ENCODE results near the gene RNF13. TPM values are rescaled to one million over a fixed set of nuclear protein-coding genes. Genes with fewer than 3 reads are reported as not detected.

RNF13 gene
- total and polyA plus RNA-seq, 2 donors (not counting 1 experiment from before 2014, with no cell fraction given), result 57.4 to 81.7 TPM

DNA sequence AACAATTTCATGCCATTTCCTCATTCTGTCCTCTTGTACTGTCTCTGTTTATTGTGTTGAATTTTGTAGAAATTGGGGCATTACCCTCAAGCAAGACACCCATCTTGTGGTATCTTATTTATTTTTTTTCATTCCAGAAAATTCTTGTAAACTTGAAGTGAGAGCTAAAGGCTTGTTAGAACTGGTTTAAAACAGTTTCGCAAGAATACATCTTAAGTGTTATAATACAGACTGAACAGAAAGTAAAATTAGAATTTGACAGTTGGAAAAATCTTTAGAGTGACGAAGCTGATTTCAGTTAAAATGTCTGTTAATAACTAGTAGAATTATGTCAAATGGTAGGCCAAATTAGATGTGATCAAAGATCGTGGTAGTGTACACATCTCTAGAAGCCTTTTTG is 26.9 kb downstream of the RNF13 start:
- no peak for TF ChIP-seq CTCF (conservative IDR thresholded peaks at IDR 0.05 in 1 of 2, IDR thresholded peaks at IDR 0.05 in 1 of 2; ENCODE audit: low read depth in 1 of 2, low read length in 2 of 2)
- TF ChIP-seq EZH2 (IDR thresholded peaks at IDR 0.05; ENCODE audit: low read length, missing control alignments), result no peak
- Histone ChIP-seq H3K79me2 (ENCODE audit: control insufficient read depth, insufficient read depth, low read length) (no peaks in the 10 kb centered on the region), H3K4me2 (ENCODE audit: extremely low read depth, insufficient read depth, low read length) (no peak overlapping the region), H3K9me3 (ENCODE audit: control insufficient read depth, insufficient read depth, low read depth, low read length) (no peaks in the 10 kb centered on the region), H3K27ac (ENCODE audit: insufficient read depth, low read length) (no peak overlapping the region), H3K9ac (ENCODE audit: insufficient read depth, low read length) (no peak overlapping the region), H3K4me3 (replicated peaks in 1 of 4; ENCODE audit: control extremely low read depth in 1 of 4, insufficient read depth in 1 of 4, low read depth in 3 of 4, low read length in 4 of 4) (no peak overlapping the region), H3K36me3 (ENCODE audit: control insufficient read depth, insufficient read depth, low read length) (no peaks in the 10 kb centered on the region), H2AFZ (ENCODE audit: low read length) (no peak overlapping the region), H3K27me3 (ENCODE audit: control insufficient read depth, insufficient read depth, low read length) (no peaks in the 10 kb centered on the region), H4K20me1 (ENCODE audit: control insufficient read depth, extremely low read depth, insufficient read depth, low read length) (no peaks in the 10 kb centered on the region), H3K4me1 (ENCODE audit: control insufficient read depth, extremely low read depth, insufficient read depth, low read length) (no peaks in the 10 kb centered on the region)
- no peak for DNase-seq (ENCODE audit: low read depth in 2 of 2)

DNA sequence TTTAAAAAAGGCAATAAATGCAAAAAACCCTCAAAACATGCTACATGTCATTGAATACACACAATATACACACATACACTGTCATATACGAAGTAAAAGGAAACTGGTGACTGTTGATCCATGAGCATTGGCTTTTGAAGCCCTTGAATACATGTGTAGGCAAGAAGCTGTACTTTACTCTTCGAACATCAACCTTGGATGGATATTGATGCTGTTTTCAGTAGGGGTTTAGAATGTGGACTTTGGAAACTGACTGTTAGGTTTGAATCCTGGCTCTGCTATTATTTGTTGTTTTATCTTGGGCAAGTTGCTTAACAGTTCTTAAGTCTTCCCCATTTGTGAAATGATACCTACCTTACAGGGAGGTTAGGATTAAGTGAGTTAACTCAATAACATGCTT is 30.5 kb downstream of the RNF13 start:
- Histone ChIP-seq H3K9ac (ENCODE audit: insufficient read depth, low read length) (no peak overlapping the region), H3K4me1 (ENCODE audit: control insufficient read depth, extremely low read depth, insufficient read depth, low read length) (no peaks in the 10 kb centered on the region), H3K36me3 (ENCODE audit: control insufficient read depth, insufficient read depth, low read length) (no peaks in the 10 kb centered on the region), H3K27ac (ENCODE audit: insufficient read depth, low read length) (no peak overlapping the region), H3K79me2 (ENCODE audit: control insufficient read depth, insufficient read depth, low read length) (no peaks in the 10 kb centered on the region), H3K27me3 (ENCODE audit: control insufficient read depth, insufficient read depth, low read length) (no peaks in the 10 kb centered on the region), H4K20me1 (ENCODE audit: control insufficient read depth, extremely low read depth, insufficient read depth, low read length) (no peaks in the 10 kb centered on the region), H2AFZ (ENCODE audit: low read length) (no peak overlapping the region), H3K4me2 (ENCODE audit: extremely low read depth, insufficient read depth, low read length) (no peak overlapping the region), H3K4me3 (replicated peaks in 1 of 4; ENCODE audit: control extremely low read depth in 1 of 4, insufficient read depth in 1 of 4, low read depth in 3 of 4, low read length in 4 of 4) (no peak overlapping the region), H3K9me3 (ENCODE audit: control insufficient read depth, insufficient read depth, low read depth, low read length) (no peaks in the 10 kb centered on the region)
- TF ChIP-seq EZH2 (IDR thresholded peaks at IDR 0.05; ENCODE audit: low read length, missing control alignments), result no peak
- no peak for DNase-seq (ENCODE audit: low read depth in 2 of 2)

DNA sequence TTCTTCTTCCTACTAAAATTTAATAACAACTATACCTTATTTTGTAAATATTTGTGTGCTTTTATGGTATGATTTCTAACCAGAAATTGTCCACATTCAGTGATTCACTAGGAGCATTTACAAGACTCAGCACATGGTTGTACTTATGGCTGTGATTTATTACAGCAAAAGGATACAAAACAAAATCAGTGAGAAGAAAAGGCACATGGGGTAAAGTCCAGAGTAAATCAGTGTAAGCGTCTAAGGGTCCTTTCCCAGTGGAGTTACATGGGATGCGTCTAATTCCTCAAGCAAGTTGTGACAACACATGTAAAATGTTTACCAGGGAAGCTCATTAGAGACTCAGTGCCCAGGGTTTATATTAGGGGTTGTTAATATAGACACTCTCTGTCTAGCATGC is 31.1 kb downstream of the RNF13 start:
- no peaks in the 10 kb centered on the region for H3K36me3 ChIP-seq (ENCODE audit: control insufficient read depth, insufficient read depth, low read length)
- no peak overlapping the region for H3K4me3 ChIP-seq (replicated peaks in 1 of 4; ENCODE audit: control extremely low read depth in 1 of 4, insufficient read depth in 1 of 4, low read depth in 3 of 4, low read length in 4 of 4)
- H3K27me3 ChIP-seq (ENCODE audit: control insufficient read depth, insufficient read depth, low read length), result no peaks in the 10 kb centered on the region
- H3K4me2 ChIP-seq (ENCODE audit: extremely low read depth, insufficient read depth, low read length), result no peak overlapping the region
- no peaks in the 10 kb centered on the region for H3K79me2 ChIP-seq (ENCODE audit: control insufficient read depth, insufficient read depth, low read length)
- no peak overlapping the region for H2AFZ ChIP-seq (ENCODE audit: low read length)
- H3K9me3 ChIP-seq (ENCODE audit: control insufficient read depth, insufficient read depth, low read depth, low read length), result no peaks in the 10 kb centered on the region
- no peak overlapping the region for H3K27ac ChIP-seq (ENCODE audit: insufficient read depth, low read length)
- H4K20me1 ChIP-seq (ENCODE audit: control insufficient read depth, extremely low read depth, insufficient read depth, low read length), result no peaks in the 10 kb centered on the region
- no peaks in the 10 kb centered on the region for H3K4me1 ChIP-seq (ENCODE audit: control insufficient read depth, extremely low read depth, insufficient read depth, low read length)
- H3K9ac ChIP-seq (ENCODE audit: insufficient read depth, low read length), result no peak overlapping the region
- TF ChIP-seq CTCF (conservative IDR thresholded peaks at IDR 0.05 in 1 of 2, IDR thresholded peaks at IDR 0.05 in 1 of 2; ENCODE audit: low read depth in 1 of 2, low read length in 2 of 2) (no peak), EZH2 (IDR thresholded peaks at IDR 0.05; ENCODE audit: low read length, missing control alignments) (no peak)
- DNase-seq (ENCODE audit: low read depth in 2 of 2), result no peak

Data from fibroblast of lung (primary cell).